Measurements from ENCODE around the gene CUEDC1. TPM values are rescaled to one million over a fixed set of nuclear protein-coding genes. Genes with fewer than 3 reads are reported as not detected.

CUEDC1 gene
- total RNA-seq, 1 donor from 2014 or later: not detected

Other genes with a start within 250 kb of the CUEDC1 start
- not detected in 2 replicates for gene CCDC182, start 210.1 kb downstream of the CUEDC1 start, total RNA-seq
- 79.6 and 87.0 TPM in 2 replicates for gene MRPS23, start 105.4 kb downstream of the CUEDC1 start, total RNA-seq
- 37.7 and 41.2 TPM in 2 replicates for gene VEZF1, start 32.8 kb upstream of the CUEDC1 start, total RNA-seq
- 491 and 498 TPM in 2 replicates for gene SRSF1, start 51.8 kb upstream of the CUEDC1 start, total RNA-seq
- 35.8 and 37.6 TPM in 2 replicates for gene DYNLL2, start 128.0 kb upstream of the CUEDC1 start, total RNA-seq
- 0.10 and 0.26 TPM in 2 replicates for gene OR4D1, start 193.0 kb upstream of the CUEDC1 start, total RNA-seq
- gene OR4D2, start 211.6 kb upstream of the CUEDC1 start, total RNA-seq: not detected in 2 replicates
- not detected in 2 replicates for gene EPX, start 237.3 kb upstream of the CUEDC1 start, total RNA-seq